Uterus (tissue), 4 donors: ENCODE data around the gene WSCD1. TPM values are rescaled to one million over a fixed set of nuclear protein-coding genes. Genes with fewer than 3 reads are reported as not detected.

ENCODE experiments used
- DNase-seq, 2 donors: peaks; one replicate each; pipeline ENCODE4 v3.0.0-alpha.2; 2019 to 2020
- H3K27ac ChIP-seq, 2 donors: fragments of 200-600 bp; sonication (generic); 1 replicate in 1 of 2; 2 replicates in 1 of 2; pipeline ENCODE4 v1.5.1; 2016 to 2018
- H3K27me3 ChIP-seq, 2 donors: fragments of 200-600 bp; sonication (generic); one replicate each; pipeline ENCODE4 v1.5.1; 2018 to 2019; ENCODE audit warnings: control low read depth in 1 of 2
- H3K36me3 ChIP-seq, 2 donors: fragments of 200-600 bp; sonication (generic); one replicate each; pipeline ENCODE4 v1.5.1; 2019; ENCODE audit warnings: control low read depth in 1 of 2
- H3K4me1 ChIP-seq, 2 donors: fragments of 200-600 bp; sonication (generic); one replicate each; pipeline ENCODE4 v1.5.1; 2018 to 2019; ENCODE audit warnings: control low read depth in 1 of 2
- H3K4me3 ChIP-seq, 2 donors: fragments of 200-600 bp; sonication (generic); 1 replicate in 1 of 2; 2 replicates in 1 of 2; pipeline ENCODE4 v1.5.1; 2018 to 2019; ENCODE audit warnings: mild to moderate bottlenecking in 1 of 2
- H3K9me3 ChIP-seq, 2 donors: fragments of 200-600 bp; sonication (generic); one replicate each; pipeline ENCODE4 v1.5.1; 2019; ENCODE audit warnings: control low read depth in 1 of 2
- POLR2A ChIP-seq, 2 donors: fragments of 450-650 bp; IDR thresholded peaks; one replicate each; pipeline ENCODE4 v1.6.1; 2016; ENCODE audit warnings: antibody characterized with exemption in 2 of 2, mild to moderate bottlenecking in 1 of 2, moderate library complexity in 1 of 2
- intact Hi-C: fragments of 100-400 bp; cut with DNase I; formaldehyde crosslinking; loops from one replicate; pipeline ENCODE4 v1.15.1; 2023; ENCODE audit warnings: low total_unique reads
- total RNA-seq, 4 donors: library from RNA; depleted of rRNA in 3 of 4; stranded (reverse); fragments of >200 nt in 3 of 4; gene quantifications; one replicate each; pipeline versions ENCODE4 v1.1.0 to v1.2.4, GENCODE V29; 2014 to 2023
- TF ChIP-seq, protein P1 (sequence below), 4 experiments: fragments of 200-600 bp in 2 of 4; fragments of 450-650 bp in 2 of 4; sonication (generic) in 2 of 4; IDR thresholded peaks; one replicate each; pipeline ENCODE4 v1.5.1; 2016 to 2019; ENCODE audit warnings: antibody characterized with exemption in 4 of 4, mild to moderate bottlenecking in 2 of 4, moderate library complexity in 1 of 4
- donor health status: DM: yes; HTN: yes; CAD: no.

The WSCD1 gene
- total RNA-seq, 4 donors from 2014 or later = 3.8 to 12.7 (median 6.6) TPM

DNA sequence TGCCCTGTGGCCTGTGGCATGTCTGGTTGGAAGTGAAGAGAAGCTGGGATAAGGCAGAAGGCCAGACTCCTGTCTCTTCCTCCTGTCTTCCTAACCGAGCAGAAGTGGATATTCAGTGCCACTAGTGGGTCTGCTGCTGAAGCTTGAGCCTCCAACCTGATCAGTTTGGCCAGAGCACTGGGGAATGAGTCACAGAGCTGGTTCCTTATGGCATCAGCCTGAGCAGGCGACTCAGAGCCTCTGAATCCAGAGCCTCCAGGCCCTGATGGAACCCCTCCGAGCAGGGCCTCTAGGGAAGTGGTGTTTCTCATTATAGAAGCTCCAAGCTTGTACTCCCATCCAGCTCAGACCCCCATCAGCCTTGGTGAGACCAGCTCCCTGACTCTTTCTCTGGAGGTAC is 2.0 kb downstream of the WSCD1 start:
- no peaks in the 10 kb centered on the region for H3K9me3 ChIP-seq
- no peaks in the 10 kb centered on the region for H3K36me3 ChIP-seq
- no peak for TF ChIP-seq POLR2A (IDR thresholded peaks at IDR 0.05)
- TF ChIP-seq, protein P1, sequence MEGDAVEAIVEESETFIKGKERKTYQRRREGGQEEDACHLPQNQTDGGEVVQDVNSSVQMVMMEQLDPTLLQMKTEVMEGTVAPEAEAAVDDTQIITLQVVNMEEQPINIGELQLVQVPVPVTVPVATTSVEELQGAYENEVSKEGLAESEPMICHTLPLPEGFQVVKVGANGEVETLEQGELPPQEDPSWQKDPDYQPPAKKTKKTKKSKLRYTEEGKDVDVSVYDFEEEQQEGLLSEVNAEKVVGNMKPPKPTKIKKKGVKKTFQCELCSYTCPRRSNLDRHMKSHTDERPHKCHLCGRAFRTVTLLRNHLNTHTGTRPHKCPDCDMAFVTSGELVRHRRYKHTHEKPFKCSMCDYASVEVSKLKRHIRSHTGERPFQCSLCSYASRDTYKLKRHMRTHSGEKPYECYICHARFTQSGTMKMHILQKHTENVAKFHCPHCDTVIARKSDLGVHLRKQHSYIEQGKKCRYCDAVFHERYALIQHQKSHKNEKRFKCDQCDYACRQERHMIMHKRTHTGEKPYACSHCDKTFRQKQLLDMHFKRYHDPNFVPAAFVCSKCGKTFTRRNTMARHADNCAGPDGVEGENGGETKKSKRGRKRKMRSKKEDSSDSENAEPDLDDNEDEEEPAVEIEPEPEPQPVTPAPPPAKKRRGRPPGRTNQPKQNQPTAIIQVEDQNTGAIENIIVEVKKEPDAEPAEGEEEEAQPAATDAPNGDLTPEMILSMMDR (IDR thresholded peaks at IDR 0.05) = no peak
- intact Hi-C loops = no loop called here
- no peak overlapping the region for H3K4me3 ChIP-seq
- no peaks in the 10 kb centered on the region for H3K27me3 ChIP-seq
- H3K4me1 ChIP-seq = no peaks in the 10 kb centered on the region
- no peak overlapping the region for H3K27ac ChIP-seq
- DNase-seq = no peak

DNA sequence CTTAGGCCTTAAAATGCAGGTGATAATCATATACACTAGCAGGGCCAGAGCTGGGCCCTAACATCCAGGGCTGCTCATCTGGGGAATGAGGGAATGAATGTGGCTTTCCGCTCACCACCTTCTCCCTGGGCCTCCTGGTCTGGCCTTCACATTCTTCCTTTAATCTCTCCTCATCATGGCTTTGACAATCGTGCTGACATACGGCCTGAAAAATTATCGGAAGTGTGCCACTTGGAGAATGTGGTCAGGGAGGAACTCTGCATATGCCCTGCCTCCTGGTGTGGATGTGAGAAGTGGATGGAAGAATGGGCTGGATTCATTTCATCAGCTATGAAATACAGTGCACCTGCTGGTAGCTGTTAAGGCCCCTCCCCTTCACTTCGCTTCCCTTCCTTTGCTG is 2.4 kb downstream of the WSCD1 start:
- H3K27me3 ChIP-seq = no peaks in the 10 kb centered on the region
- no peak for DNase-seq
- intact Hi-C loops = no loop called here

DNA sequence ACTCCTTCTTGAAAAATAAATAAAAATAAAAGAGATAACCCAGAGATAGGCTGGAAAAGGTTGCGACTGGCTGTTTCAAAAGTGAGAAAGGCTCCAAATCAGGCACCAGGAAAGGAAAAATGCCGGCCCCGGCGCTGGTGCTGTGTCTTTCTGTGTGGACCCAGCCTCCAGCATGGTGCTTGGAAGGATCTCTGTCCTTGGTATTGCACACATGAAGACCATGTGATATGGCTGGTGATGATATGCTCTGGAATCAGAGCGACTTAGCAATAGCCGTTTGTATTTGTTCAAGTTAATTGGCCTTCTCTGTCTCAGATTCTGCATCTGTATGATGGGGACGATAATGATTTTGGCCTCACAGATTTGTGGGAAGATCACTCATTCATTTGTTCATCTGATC is 3.4 kb downstream of the WSCD1 start:
- intact Hi-C loops = no loop called here
- H3K27me3 ChIP-seq = no peaks in the 10 kb centered on the region
- H3K4me1 ChIP-seq = no peaks in the 10 kb centered on the region
- no peak overlapping the region for H3K4me3 ChIP-seq
- no peak for DNase-seq
- TF ChIP-seq, protein P1 (IDR thresholded peaks at IDR 0.05) = no peak
- TF ChIP-seq POLR2A (IDR thresholded peaks at IDR 0.05) = no peak
- no peaks in the 10 kb centered on the region for H3K9me3 ChIP-seq
- H3K36me3 ChIP-seq = no peaks in the 10 kb centered on the region
- H3K27ac ChIP-seq = no peak overlapping the region

More for the DNA sequence above, 2.4 kb downstream of the WSCD1 start:
- TF ChIP-seq, protein P1 (IDR thresholded peaks at IDR 0.05) = no peak
- no peak for TF ChIP-seq POLR2A (IDR thresholded peaks at IDR 0.05)
- no peak overlapping the region for H3K27ac ChIP-seq
- H3K4me1 ChIP-seq = no peaks in the 10 kb centered on the region
- no peaks in the 10 kb centered on the region for H3K36me3 ChIP-seq
- H3K4me3 ChIP-seq = no peak overlapping the region
- H3K9me3 ChIP-seq = no peaks in the 10 kb centered on the region

DNA sequence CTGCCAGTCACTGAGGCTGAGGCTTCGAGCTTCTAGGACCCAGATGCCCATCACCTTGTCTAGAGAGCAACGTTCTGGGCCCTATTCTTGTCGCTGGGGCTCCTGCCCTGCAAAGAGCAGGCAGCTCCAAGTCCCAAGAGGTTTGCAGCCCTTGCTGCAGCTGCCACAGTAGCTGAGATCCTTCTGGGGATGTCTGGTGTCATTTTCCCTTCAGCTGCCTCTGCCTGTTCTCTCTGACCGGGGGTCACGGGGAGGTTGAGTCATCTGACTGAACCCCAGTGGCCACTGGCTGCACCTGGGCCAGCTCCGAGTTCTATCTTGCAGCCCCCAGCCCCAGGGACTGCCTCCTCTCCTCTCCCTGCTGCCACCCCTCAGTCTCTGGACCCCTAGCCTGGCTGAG is 4.9 kb downstream of the WSCD1 start:
- no peak for TF ChIP-seq POLR2A (IDR thresholded peaks at IDR 0.05)
- TF ChIP-seq, protein P1 (IDR thresholded peaks at IDR 0.05) = no peak
- H3K4me3 ChIP-seq = no peak overlapping the region
- no peaks in the 10 kb centered on the region for H3K4me1 ChIP-seq
- H3K9me3 ChIP-seq = no peaks in the 10 kb centered on the region
- DNase-seq = no peak
- no peaks in the 10 kb centered on the region for H3K27me3 ChIP-seq
- intact Hi-C loops = no loop called here
- H3K27ac ChIP-seq = no peak overlapping the region
- no peaks in the 10 kb centered on the region for H3K36me3 ChIP-seq

DNA sequence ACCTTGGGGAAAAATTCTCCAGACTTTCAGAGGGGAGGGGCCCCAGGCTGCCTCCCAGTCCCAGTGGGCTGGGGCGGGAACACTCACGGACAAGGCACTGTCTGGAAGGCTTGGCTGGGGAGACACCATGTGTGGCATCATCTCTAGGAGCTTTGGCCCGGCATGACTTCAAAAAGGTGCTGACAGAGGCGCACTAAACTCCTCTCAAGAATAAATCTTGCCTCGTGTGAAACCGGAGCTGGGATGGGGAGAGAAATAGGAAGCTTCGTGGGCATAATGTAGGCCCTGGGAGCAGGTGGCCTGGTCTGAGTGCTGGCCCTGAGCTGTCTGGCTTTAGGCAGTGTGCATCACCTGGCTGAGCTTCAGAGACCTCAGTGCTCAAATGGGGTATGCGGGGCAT is 5.7 kb downstream of the WSCD1 start:
- intact Hi-C loops = no loop called here
- no peak for DNase-seq
- Histone ChIP-seq H3K36me3 (no peaks in the 10 kb centered on the region), H3K27ac (no peak overlapping the region), H3K27me3 (no peaks in the 10 kb centered on the region), H3K4me3 (no peak overlapping the region), H3K9me3 (no peaks in the 10 kb centered on the region), H3K4me1 (no peaks in the 10 kb centered on the region)
- no peak for TF ChIP-seq POLR2A (IDR thresholded peaks at IDR 0.05)
- TF ChIP-seq, protein P1 (IDR thresholded peaks at IDR 0.05) = no peak
